NB4 (cell line): ENCODE measurements around the gene PTGES3.

Source experiments
- CTCF ChIP-seq: IDR thresholded peaks from one replicate; pipeline ENCODE4 v1.5.1; 2012; ENCODE audit warnings: low read depth, low read length
- MAX ChIP-seq: IDR thresholded peaks from 2 replicates; pipeline ENCODE4 v1.6.1; 2011; ENCODE audit warnings: low read depth, low read length
- MYC ChIP-seq: IDR thresholded peaks from 2 replicates; pipeline ENCODE4 v1.6.1; 2011; ENCODE audit warnings: low read depth, low read length
- POLR2A ChIP-seq: IDR thresholded peaks from 2 replicates; pipeline ENCODE4 v1.6.1; 2011; ENCODE audit warnings: mild to moderate bottlenecking; ENCODE audit not compliant: insufficient read length; ENCODE audit errors: extremely low read depth

DNA sequence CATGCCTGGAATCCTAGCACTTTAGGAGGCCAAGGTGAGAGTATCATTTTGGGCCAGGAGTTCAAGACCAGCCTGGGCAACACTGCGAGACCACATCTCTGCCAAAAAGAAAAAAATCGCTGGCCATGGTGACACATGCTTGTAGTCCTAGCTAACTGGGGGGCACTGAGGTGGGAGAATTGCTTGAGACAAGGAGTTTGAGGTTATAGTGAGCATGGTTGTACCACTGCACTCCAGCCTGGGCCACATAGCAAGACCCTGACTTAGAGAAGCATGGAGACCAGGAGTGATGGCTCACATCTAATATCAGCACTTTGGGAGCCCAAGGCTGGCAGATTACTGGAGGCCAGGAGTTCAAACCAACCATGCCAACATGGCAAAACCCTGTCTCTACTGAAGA lies 9.2 kb downstream of the PTGES3 start:
- TF ChIP-seq POLR2A (no peak), CTCF (no peak), MAX (no peak), MYC (no peak)
